ENCODE data around the gene P3R3URF.
A peak's percentile ranks its signal among the peaks of the same experiment; 100 is the strongest.
"Not testable (repeated sequence)": the region's sequence is repeated elsewhere in the genome, so short reads cannot be mapped to it uniquely, and the experiment has no call there.

Gene P3R3URF

DNA sequence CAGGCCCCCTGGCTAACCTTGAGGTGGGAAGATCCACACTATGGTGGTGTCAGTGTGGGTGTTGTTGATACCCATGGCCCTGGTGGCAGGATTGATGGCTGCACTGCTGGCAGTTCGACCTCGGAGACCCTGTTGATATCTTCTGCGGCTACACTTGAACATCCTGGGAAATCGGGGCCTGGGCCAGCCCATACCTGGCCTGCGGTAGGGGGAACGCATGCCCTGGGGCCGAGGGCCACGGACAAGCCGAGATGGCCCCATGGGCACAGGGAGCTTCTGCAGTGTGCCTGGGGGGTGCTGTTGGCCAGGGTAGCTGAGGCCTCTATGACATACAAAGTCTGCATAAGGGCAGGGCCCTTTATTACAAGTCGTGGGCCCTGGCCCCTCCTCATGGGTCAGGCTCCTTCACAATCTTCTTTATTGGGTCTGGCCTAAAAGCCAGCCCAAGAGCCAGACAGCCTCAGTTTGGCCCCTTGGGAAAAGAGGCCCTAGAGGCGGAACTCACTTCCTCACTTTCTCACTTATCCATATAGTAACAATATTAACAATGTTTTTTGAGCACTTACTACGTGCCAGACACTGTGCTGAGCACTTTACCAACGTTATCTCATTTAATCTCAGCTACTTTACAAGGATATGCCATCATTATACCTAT, at the start of gene P3R3URF:
P3R3URF (minus strand) TSS at position 278 of the 655 bp plus-strand sequence; CDS start at position 261, 17 bp downstream.
- DNase-seq (ENCODE audit: low read depth), result no peak

DNA sequence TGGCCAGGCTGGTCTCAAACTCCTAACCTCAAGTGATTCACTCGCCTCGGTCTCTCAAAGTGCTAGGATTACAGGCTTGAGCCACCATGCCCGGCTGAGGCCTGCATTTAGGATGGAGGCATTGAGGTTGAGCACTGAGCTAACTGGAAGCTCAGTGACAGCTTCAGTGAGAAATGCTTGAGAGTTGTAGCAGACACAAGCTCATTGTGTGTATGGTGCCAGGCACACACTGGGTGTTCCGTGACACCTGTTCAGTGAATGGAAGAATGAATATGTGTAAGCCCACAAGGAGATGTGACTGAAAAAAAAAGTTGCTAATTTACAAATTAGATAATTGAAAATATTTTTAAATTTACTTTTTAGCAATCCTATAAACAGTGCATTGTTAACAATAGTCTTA, 48.7 kb upstream of the P3R3URF start:
- DNase-seq (ENCODE audit: low read depth), result no peak

DNA sequence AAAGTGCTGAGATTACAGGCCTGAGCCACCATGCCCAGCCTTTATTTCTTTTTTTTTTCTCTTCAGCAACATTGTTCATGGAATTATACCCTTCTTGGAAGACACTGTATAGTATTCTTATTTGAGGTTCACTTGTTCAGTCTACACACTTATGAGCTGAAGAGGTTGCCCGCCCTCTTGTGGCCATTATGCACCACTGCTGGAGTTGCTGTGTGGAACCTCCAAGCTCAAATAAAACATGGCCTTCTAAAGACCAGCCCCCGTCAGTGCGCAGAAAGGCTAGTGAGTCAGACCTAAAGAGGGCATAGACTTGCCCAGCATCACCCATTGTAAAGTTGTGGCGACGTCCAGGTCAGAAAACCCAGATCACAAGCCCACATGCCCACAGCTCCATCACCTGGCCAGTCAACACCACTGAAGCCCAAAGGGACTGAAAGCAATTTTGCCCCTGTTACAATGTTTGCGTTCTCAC, 47.2 kb upstream of the P3R3URF start:
- peak; percentile 41 for DNase-seq (ENCODE audit: low read depth)

DNA sequence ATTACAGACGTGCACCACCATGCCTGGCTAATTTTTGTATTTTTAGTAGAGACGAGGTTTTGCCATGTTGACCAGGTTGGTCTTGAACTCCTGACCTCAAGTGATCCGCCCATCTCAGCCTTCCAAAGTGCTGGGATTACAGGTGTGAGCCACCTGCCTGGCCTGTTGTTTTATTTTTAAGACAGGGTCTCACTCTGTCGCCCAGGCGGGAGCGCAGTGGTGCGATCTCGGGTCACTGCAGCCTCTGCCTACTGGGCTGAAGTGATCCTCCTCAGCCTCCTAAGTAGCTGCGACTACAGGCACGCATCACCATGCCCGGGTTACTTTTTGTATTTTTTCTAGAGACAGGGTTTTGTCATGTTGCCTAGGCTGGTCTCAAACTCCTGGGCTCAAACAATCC, 46.8 kb upstream of the P3R3URF start:
- not testable (repeated sequence) for DNase-seq (ENCODE audit: low read depth)

DNA sequence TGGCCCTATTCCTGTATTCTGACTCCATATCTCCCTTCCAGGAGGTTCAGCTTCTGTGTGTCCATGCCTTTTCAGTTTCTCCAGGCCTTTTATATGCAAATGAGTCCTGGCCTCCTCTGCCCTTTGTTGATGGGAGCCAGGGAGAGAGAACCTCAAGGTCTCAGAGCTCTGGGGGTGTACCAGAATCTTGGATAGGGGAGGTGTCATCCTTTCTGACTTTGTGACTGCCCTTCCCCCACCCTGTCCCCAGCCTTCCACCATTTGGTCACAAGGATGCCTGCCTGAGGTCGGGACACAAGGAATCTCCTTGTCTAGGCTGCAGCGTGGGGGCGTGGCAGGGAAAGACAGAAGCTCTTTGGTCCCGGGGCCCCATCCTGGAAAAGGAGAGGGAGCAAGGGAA, 45.5 kb upstream of the P3R3URF start:
- DNase-seq (ENCODE audit: low read depth), result no peak

DNA sequence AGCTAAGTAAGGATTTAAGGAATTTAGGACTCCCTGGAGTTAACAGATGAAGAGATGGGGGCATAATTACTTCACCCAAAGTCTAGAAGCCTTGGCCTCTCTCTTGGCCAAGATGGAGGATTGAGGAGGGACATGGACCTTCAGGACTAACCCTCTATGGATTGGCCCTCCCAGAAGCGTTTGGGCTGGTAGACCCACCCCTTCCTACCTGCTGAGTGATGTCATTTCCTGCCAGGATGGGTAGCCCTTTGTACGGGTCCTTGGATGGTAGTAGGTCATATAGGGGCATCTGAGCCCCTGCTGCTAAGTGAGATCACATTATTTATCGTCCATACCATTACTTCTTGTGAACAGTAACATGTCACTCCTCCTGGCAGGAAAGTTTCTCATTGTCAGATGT, 44.5 kb upstream of the P3R3URF start:
- DNase-seq (ENCODE audit: low read depth), result no peak

DNA sequence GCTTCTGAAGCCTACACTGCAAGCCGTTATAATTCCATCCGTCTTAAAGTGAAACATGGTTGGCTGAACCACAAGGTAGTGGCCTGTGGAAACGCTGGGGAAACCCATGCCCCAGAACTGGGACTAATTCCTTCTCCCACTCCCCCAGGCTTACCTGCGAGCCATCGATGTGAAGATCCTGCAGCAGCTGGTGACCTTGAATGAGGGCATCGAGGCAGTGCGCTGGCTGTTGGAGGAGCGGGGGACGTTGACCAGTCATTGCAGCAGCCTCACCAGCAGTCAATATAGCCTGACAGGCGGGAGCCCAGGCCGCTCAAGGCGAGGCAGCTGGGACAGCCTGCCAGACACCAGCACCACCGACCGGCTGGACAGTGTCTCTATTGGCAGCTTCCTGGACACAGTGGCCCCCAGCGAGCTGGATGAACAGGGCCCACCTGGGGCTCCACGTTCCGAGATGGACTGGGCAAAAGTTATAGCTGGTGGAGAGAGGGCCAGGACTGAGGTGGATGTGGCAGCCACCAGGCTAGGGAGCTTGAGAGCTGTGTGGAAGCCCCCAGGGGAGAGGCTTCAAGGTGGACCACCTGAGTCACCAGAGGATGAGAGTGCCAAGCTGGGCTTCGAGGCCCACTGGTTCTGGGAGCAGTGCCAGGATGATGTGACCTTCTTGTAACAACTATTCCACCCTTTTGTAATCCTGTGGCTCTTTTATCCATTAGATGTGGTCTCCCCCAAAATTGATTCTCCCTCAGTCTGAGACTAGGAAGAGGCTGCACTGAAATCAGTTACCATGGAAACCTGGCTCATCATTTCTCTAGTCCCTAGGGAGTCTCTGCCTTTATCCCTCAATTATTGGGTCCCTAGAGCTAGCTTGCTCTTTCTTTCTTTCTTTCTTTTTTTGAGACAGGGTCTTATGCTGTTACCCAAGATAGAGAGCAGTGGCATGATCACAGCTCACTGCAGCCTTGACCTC, 43.5 kb upstream of the P3R3URF start:
- DNase-seq (ENCODE audit: low read depth), result no peak

DNA sequence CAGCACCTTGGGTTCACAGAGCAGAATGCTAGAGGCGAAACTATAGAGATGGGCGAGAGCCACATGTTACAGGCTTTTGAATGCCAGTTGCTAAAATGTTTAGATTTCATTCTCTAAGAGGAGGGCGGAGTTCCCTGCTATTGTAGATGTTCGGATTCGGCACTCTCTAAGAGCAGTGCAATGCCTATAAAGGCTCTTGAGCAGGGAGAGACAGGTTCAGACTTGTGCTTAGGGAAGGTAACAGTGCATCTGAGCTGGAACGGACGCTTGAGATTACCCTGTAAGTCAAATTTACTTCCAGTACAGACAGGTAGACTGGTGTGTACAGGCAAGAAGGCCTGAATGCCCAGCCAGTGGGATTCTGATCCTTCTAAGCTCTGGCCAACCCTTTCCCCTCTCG, 42.2 kb upstream of the P3R3URF start:
- no peak for DNase-seq (ENCODE audit: low read depth)

DNA sequence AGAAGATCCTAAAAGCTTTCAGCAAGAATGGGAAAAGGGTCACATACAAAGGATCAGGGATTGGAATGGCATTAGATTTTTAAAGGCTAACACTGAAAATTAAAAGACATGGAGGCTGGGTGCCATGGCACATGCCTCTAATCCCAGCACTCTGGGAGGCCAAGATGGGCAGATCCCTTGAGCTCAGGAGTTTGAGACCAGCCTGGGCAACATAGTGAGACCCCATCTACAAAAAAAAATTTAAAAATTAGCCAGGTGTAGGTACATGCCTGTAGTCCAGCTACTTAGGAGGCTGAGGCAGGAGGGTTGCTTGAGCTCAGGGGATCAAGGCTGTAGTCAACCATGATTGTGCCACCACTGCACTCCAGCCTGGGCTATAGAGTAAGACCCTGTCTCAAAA, 39.2 kb upstream of the P3R3URF start:
- no peak for DNase-seq (ENCODE audit: low read depth)

DNA sequence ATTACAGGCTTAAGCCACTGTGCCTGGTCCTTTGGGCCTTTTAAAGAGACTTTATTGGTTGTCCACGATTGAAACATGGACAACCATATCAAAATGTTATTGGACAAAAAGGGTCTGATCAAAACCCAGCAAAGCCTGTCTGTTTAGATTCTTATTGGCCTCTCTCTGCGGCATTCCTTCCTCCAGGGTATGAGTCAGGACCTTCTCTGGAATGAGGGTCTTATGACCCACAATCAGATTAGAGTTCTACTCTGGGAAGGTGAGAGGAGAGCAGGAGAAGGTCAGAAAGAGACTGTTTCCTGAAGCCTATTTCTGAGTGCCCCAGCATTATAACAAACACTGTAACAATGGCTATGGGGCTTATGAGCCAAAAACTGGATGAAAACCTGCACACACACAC, 34.8 kb upstream of the P3R3URF start:
- DNase-seq (ENCODE audit: low read depth), result no peak

DNA sequence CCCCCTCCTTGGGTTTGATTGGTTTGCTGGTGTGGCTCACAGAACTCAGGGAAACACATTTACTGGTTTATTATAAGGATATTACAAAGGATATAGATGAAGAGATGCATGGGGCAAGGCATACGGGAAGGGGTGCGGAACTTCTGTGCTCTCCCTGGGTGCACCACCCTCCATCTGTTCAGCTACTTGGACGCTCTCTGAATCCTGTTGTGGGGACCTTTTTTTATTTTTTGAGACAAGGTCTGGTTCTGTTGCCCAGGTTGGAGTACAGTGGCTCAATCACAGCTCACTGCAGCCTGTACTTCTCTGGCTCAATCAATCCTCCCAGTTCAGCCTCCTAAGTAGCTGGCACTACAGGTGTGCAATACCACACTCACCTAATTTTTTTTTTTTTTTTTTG, 34.3 kb upstream of the P3R3URF start:
- no peak for DNase-seq (ENCODE audit: low read depth)

DNA sequence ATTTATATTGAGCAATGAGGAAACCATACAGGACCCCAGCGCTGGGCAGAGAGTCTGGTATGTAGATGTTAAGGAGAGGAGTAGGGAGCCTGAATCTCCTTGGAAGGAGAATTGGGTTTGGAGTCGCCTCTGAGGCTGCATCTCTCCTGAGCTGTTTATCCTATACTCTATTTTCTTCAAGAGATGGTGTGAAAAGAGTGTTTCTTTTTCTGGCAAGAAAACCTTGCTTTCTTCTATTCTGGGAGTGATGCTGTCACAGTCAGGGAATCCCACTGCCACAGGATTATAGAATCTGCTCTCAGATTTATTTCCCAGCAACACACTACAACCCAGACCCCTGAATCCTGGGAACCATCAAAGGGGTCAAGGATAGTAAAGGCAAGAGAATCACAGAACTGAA, 30.1 kb upstream of the P3R3URF start:
- DNase-seq (ENCODE audit: low read depth), result no peak

DNA sequence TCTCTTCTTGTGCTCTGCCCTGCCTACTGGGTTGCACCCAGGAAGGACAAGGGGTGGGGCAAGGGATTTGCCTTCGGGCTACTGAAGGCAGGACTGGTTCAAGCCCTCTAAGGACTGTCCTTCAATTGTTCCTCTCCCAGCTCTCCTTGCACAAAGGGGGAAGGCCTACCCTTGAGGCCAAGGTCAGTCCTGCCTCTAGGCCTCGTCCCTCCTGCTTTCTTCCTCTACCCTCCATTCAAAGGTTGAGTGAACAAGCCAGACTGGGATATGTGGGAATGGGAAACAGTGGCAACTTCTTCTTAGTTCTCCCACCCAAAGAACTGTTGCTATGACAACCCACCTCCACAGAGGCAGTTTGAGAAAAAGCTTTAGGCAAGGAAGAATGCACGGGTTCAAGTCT, 29.5 kb upstream of the P3R3URF start:
- no peak for DNase-seq (ENCODE audit: low read depth)

DNA sequence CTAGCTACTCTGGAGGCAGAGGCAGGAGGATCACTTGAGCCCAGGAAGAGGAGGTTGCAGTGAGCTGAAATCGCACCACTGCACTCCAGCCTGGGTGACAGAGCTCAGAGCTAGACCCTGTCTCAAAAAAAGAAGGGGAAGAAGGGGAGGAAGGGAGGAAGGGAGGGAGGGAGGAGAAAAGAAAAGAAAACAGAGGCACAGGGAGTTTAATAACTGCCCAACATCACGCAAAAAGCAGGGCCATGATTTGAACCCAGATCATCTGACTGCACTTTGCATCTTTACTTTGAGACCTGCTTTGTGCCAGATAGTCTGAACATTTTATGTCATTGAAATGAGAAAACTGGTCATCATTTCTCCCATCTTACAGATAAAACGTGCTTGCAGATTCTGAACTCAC, 28.9 kb upstream of the P3R3URF start:
- no peak for DNase-seq (ENCODE audit: low read depth)

DNA sequence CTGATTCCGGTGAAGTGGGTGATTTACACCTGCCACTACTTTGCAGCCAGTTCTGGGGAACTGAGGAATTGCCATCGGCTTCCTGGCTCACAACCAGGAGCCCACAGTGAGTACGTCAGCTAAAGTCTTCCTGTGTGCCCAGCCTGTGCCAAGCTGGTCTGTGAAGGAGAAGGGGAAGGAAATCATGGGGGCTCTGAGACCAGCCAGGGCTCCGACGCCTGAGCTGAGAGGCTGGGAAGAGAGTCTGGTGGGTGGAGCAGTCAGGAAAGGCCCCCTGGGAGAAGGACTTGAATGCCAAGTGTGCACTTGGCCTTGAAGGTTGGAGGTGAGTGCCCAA, 28.1 kb upstream of the P3R3URF start:
- DNase-seq (ENCODE audit: low read depth), result no peak

DNA sequence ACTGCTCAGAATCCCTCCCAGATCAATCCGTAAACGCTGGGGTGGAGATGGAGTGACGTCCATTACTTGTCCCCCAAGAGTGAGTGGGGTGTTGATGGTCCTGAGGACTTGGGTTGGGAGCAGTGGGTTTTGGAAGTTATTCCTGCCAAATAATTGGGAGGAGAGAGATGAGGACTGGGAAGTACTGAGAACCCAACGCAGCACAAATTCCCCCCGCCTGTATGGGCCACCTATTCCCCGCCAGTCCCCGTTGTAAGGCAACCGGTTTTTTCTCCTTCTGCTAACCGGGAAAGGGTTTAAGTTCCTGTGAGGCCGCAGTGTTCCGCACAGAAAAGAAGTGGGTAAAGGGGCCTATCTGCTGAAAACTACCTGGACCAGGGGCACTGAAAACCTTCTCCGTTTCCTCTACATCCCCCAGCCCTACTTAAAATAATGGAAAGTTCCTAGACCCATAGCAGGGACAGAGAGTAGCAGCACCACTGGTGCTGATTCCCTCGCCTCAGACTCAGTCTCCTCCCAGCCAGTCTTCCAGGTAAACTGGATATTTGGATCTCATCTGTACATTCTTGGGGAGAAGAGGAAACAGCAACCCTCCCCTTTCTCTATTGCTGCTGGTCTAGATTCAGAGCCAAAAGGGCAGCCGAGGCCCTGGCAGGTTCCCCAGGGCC, 27.6 kb upstream of the P3R3URF start:
- DNase-seq (ENCODE audit: low read depth), result no peak

DNA sequence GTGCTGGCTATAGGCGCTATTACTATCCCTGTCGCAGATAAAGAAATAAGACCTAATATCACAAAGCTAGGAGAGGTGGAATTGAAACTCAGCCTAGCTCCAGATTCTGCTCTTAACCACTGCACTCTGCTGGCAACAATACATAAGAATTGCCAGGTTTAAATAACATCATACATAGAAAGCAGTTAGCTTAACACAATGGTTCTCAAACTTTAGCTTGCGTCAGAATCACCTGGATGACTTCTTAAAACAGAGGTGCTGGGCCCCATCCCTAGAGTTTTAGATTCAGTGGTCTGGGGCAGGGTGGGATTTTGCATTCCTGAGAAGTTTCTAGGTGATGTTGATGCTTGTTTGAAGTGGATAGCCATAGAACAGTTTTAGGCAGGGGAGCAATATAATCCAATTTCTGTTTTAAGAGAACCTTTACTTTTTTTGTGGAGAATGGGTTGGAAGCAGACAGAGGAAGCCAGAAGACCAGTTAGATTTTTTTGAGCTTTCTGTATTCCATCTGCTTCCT, 23.0 kb upstream of the P3R3URF start:
- no peak for DNase-seq (ENCODE audit: low read depth)

DNA sequence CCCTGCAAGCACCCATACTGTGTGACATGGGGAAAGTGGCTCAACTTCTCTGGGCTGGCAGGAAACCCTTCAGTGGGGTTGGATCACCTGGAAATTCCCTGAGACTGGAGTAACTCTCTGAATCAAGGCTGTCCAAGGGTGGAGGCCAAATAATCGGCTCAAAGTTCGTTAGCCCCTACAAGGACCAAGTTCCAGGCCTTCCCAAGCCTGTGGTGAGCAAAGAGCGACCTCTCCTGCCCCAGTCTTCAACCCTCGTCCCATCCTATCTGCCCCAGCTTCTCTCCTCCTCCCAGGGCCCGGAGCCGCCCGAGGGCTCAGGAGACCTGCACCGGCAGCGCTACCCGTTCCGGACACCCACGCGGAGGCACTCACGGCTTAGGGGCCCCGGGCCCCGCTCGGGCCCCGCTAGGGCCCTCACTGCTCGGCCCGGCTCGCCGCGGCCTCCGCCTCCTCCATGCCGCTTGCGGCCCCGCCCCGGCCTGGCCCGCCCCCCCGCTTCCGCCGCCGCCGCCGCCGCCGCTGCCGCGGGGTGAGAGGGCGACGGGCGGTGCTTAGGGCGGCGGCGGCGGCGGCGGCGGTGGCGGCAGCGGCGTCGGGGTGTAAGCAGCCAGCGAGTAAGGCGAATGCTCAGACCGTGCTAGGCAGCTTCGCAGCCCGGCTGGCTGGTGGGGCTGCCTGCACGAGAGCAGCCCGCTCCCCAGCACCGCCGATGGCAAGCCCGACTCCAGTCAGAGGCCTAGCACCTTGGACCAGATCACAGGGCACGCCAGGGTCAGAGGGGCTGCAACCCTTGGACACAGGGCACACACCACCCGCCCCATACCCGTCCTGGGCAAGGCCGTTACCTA, 21.9 kb upstream of the P3R3URF start, which contains the start of gene POMGNT1:
POMGNT1 (minus strand) TSS at position 471 of the 848 bp plus-strand sequence. CDS start 613 bp downstream, outside the sequence.
- DNase-seq (ENCODE audit: low read depth), result peak; percentile 58

DNA sequence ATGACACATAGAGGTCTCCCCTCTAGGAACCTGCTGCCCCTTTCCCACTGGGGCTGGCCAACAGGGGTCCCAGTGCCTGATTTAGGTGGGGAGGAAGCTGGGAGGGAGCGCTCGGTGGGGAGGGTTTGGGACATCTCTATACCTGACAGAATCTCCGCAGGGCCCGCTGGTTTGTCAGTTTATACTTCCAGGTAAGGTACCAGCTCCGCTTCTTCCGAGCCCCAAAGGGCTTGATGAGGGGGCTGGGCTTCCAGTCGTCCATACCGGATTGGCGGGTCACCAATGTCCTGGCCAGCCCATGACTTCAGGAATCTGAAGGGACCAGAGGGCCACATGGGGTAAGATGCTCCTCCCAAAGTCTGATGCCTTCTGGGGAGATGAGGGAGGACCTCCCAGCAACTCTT, 21.3 kb upstream of the P3R3URF start:
- DNase-seq (ENCODE audit: low read depth), result no peak

DNA sequence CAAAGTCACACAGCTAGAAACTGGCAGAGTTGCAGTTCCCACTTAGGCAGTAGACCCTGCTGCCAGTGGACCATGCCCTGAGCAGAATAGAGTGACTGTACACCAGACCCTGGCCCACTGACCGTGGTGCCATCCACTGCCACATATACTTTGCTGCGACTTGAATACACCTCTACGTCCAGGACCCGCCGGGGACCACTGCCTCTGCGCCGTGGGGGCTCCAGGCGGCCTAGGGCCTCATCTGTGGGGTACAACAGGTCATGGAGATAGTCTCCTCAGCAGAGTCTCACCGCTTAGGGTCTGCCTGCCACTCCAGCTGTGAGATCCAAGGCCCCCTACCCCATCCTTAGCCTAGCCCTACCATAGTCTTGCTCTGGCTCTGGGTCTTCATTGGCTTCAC, 20.3 kb upstream of the P3R3URF start:
- DNase-seq (ENCODE audit: low read depth), result no peak

DNA sequence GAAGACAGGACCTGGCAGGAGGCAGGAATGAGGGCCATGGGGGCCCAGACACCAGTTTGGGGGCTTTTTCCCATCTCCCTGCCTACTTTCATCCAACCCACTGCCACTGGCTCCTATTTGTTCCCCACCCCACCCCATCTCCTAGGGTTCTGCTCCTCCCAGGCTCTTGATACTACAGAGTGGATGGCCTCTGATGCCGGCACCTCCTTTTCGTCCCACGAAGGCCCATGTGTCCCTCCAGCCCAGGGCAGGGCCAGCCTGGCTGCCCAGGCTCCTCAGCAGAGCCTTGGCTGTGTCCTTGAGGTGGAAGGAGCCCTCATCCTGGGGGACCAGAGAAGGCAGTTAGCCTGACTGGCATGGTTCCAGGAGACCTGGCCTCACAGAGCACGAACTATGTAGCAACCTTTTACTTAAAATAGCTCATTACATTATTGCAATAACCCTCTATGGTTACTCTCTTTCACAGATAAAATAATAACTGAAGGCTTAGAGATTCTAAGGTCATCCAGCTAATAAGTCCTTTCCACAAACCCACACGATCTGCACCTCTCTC, 18.4 kb upstream of the P3R3URF start:
- no peak for DNase-seq (ENCODE audit: low read depth)
